Spleen (tissue), 7 donors: Measurements from ENCODE around the gene SRCIN1.

Experiments
- POLR2A ChIP-seq, 3 donors: fragments of 450-650 bp; IDR thresholded peaks; one replicate each; pipeline ENCODE4 v1.5.1; 2017; ENCODE audit warnings: antibody characterized with exemption in 3 of 3, mild to moderate bottlenecking in 1 of 3
- TF ChIP-seq, protein P1 (sequence below), 11 experiments: fragments of 200-600 bp in 7 of 11; fragments of 450-650 bp in 4 of 11; sonication (generic) in 4 of 11; IDR thresholded peaks in 8 of 11; conservative IDR thresholded peaks in 3 of 11; 1 replicate in 7 of 11; 2 replicates in 4 of 11; pipeline versions ENCODE4 v1.4.0 to v1.8.0; 2016 to 2021; ENCODE audit warnings: antibody characterized with exemption in 11 of 11, inconsistent platforms in 4 of 11, mild to moderate bottlenecking in 1 of 11
- donor health status: DM: no; HTN: no; CAD: no; lungs with moderate emphysema.
- donor health status: DM: no; HTN: no; CAD: no.
- donor health status: DM: no; HTN: no; CAD: no.

DNA sequence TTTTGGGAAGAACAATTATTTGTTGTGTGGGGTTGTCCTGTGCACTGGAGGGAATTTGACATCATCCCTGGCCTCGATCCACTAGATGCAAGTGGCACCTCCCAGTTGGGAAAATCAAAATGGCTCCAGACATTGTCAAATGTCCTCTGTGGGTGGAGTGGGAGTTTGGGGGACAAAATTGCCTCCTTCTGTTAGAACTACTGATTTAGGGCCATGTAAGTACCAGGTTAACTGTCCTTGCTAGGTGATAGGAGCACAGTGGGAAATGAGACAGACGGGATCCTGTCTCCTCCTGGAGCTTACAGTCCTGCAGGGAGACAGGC lies 120.6 kb downstream of the SRCIN1 start:
- TF ChIP-seq, protein P1, sequence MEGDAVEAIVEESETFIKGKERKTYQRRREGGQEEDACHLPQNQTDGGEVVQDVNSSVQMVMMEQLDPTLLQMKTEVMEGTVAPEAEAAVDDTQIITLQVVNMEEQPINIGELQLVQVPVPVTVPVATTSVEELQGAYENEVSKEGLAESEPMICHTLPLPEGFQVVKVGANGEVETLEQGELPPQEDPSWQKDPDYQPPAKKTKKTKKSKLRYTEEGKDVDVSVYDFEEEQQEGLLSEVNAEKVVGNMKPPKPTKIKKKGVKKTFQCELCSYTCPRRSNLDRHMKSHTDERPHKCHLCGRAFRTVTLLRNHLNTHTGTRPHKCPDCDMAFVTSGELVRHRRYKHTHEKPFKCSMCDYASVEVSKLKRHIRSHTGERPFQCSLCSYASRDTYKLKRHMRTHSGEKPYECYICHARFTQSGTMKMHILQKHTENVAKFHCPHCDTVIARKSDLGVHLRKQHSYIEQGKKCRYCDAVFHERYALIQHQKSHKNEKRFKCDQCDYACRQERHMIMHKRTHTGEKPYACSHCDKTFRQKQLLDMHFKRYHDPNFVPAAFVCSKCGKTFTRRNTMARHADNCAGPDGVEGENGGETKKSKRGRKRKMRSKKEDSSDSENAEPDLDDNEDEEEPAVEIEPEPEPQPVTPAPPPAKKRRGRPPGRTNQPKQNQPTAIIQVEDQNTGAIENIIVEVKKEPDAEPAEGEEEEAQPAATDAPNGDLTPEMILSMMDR (IDR thresholded peaks at IDR 0.05 in 8 of 11, conservative IDR thresholded peaks at IDR 0.05 in 3 of 11) = peak in 5 of 11 experiments; percentile 1 to 27 (median 8)
- no peak for TF ChIP-seq POLR2A (IDR thresholded peaks at IDR 0.05)
